ENCODE measurements around the gene MACROD2.

The MACROD2 gene

GRCh38 chr20:16064989-16065707 lies 2069.8 kb downstream of the MACROD2 start:
- H3K27ac ChIP-seq = no peak overlapping the region
- TF ChIP-seq, protein P1, sequence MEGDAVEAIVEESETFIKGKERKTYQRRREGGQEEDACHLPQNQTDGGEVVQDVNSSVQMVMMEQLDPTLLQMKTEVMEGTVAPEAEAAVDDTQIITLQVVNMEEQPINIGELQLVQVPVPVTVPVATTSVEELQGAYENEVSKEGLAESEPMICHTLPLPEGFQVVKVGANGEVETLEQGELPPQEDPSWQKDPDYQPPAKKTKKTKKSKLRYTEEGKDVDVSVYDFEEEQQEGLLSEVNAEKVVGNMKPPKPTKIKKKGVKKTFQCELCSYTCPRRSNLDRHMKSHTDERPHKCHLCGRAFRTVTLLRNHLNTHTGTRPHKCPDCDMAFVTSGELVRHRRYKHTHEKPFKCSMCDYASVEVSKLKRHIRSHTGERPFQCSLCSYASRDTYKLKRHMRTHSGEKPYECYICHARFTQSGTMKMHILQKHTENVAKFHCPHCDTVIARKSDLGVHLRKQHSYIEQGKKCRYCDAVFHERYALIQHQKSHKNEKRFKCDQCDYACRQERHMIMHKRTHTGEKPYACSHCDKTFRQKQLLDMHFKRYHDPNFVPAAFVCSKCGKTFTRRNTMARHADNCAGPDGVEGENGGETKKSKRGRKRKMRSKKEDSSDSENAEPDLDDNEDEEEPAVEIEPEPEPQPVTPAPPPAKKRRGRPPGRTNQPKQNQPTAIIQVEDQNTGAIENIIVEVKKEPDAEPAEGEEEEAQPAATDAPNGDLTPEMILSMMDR (IDR thresholded peaks at IDR 0.05) = no peak
- no peak for TF ChIP-seq ZFX (IDR thresholded peaks at IDR 0.05; ENCODE audit: borderline replicate concordance)

- H3K27ac ChIP-seq = no peak overlapping the region
- TF ChIP-seq, protein P1 (IDR thresholded peaks at IDR 0.05) = no peak
- TF ChIP-seq ZFX (IDR thresholded peaks at IDR 0.05; ENCODE audit: borderline replicate concordance) = no peak
These were observed 2071.3 kb downstream of the MACROD2 start for GRCh38 chr20:16066571-16066970.

DNA sequence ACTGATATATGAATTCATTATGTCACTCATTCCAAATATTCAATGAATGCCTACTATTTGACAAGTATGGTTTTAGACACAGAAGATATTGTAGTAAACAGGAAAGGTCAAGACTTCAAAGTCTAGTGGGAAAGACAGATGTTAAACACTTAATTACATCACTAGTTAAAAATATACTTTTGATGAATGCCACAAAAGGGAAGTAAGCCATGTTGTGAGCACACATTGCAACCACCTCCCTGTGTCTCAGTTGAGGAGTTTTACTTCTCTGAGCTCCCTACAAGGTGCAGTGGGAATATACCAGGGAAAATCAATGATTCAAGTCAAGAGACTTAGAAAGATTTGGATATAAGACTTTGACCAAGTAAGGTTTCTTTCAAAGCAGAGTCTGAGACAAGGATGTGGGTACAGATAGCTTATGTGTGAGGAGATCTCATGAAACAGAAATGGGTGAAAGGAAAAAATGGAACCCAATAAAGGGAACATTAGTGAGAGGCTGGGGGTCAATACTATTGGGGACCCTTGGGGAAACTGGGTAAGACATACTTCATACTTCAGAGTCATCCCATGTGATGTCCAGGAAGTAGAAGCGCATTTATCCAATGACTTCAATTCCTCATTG lies 2074.2 kb downstream of the MACROD2 start:
- no peak for TF ChIP-seq ZFX (IDR thresholded peaks at IDR 0.05; ENCODE audit: borderline replicate concordance)
- no peak overlapping the region for H3K27ac ChIP-seq

GRCh38 chr20:16072220-16072619 lies 2076.9 kb downstream of the MACROD2 start:
- no peak overlapping the region for H3K27ac ChIP-seq
- TF ChIP-seq, protein P1 (IDR thresholded peaks at IDR 0.05) = no peak
- TF ChIP-seq ZFX (IDR thresholded peaks at IDR 0.05; ENCODE audit: borderline replicate concordance) = no peak

- TF ChIP-seq, protein P1 (IDR thresholded peaks at IDR 0.05) = no peak
- no peak for TF ChIP-seq ZFX (IDR thresholded peaks at IDR 0.05; ENCODE audit: borderline replicate concordance)
- H3K27ac ChIP-seq = no peak overlapping the region
These were observed 2083.0 kb downstream of the MACROD2 start for GRCh38 chr20:16078172-16078898.

DNA sequence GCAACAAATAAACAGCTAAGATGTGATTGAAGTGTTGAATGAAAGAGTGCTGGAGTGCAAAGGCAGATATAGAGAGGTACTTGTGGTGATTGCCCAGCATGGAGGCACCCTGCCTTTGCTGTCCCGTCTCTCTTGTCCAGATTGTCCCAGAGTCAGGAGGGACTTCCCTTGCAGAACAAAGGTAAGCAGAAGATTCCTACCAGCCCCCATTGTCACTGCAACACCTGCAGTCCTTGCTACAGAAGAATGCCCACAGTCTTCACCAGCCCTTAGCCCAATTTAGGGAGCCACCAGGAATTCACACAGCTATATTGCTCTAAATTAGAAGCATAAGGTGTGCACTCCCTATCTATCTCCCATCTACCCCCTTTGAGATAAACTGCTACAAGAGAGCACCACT lies 2086.1 kb downstream of the MACROD2 start:
- H3K27ac ChIP-seq = no peak overlapping the region
- no peak for TF ChIP-seq ZFX (IDR thresholded peaks at IDR 0.05; ENCODE audit: borderline replicate concordance)
- TF ChIP-seq, protein P1 (IDR thresholded peaks at IDR 0.05) = no peak

- TF ChIP-seq, protein P1 (IDR thresholded peaks at IDR 0.05) = no peak
- TF ChIP-seq ZFX (IDR thresholded peaks at IDR 0.05; ENCODE audit: borderline replicate concordance) = no peak
- no peak overlapping the region for H3K27ac ChIP-seq
These were observed 2086.8 kb downstream of the MACROD2 start for GRCh38 chr20:16082051-16082550.
